Measurements from ENCODE around the gene KCTD16.

The KCTD16 gene

GRCh38 chr5:144192661-144193060, 22.0 kb downstream of the KCTD16 start:
- Histone ChIP-seq H3K23ac (ENCODE audit: low read length) (no peak overlapping the region), H2BK12ac (ENCODE audit: low read length) (no peak overlapping the region), H3K27ac (ENCODE audit: low read depth, low read length) (no peak overlapping the region), H2AK5ac (ENCODE audit: low read length) (no peak overlapping the region), H3K18ac (ENCODE audit: low read length) (no peak overlapping the region), H3K4me2 (ENCODE audit: low read length) (no peak overlapping the region), H3K79me2 (ENCODE audit: control insufficient read depth, insufficient read depth, low read length, poor library complexity) (no peaks in the 10 kb centered on the region), H3K9me3 (ENCODE audit: insufficient read depth, low read depth, low read length) (no peaks in the 10 kb centered on the region), H3K14ac (ENCODE audit: low read length) (no peak overlapping the region), H4K8ac (ENCODE audit: low read depth, low read length) (no peak overlapping the region), H3K79me1 (ENCODE audit: low read length) (no peaks in the 10 kb centered on the region), H3K9ac (ENCODE audit: low read length) (no peak overlapping the region), H4K12ac (ENCODE audit: low read depth, low read length) (no peak overlapping the region), H2BK120ac (ENCODE audit: insufficient read depth, low read length, poor library complexity) (no peak overlapping the region), H3K27me3 (ENCODE audit: insufficient read depth, low read length) (no peaks in the 10 kb centered on the region), H3K4ac (ENCODE audit: low read depth, low read length) (no peak overlapping the region), H2AFZ (ENCODE audit: insufficient read depth, low read length, poor library complexity) (no peak overlapping the region), H4K91ac (ENCODE audit: low read depth, low read length) (no peak overlapping the region), H3K4me1 (ENCODE audit: control insufficient read depth in 1 of 2, insufficient read depth in 2 of 2, low read length in 2 of 2) (no peaks in the 10 kb centered on the region), H3K4me3 (ENCODE audit: low read depth, low read length) (no peak overlapping the region), H3K36me3 (ENCODE audit: control insufficient read depth in 1 of 2, insufficient read depth in 2 of 2, low read length in 2 of 2) (no peaks in the 10 kb centered on the region), H2BK5ac (ENCODE audit: low read depth, low read length, poor library complexity) (no peak overlapping the region)
- DNase-seq: no peak

- Histone ChIP-seq H3K4me1 (ENCODE audit: control insufficient read depth in 1 of 2, insufficient read depth in 2 of 2, low read length in 2 of 2) (no peaks in the 10 kb centered on the region), H2AFZ (ENCODE audit: insufficient read depth, low read length, poor library complexity) (no peak overlapping the region), H3K27ac (ENCODE audit: low read depth, low read length) (no peak overlapping the region), H3K79me1 (ENCODE audit: low read length) (no peaks in the 10 kb centered on the region), H3K4ac (ENCODE audit: low read depth, low read length) (no peak overlapping the region), H3K27me3 (ENCODE audit: insufficient read depth, low read length) (no peaks in the 10 kb centered on the region), H3K9ac (ENCODE audit: low read length) (no peak overlapping the region), H2BK120ac (ENCODE audit: insufficient read depth, low read length, poor library complexity) (no peak overlapping the region), H3K4me2 (ENCODE audit: low read length) (no peak overlapping the region), H2BK5ac (ENCODE audit: low read depth, low read length, poor library complexity) (no peak overlapping the region), H3K9me3 (ENCODE audit: insufficient read depth, low read depth, low read length) (no peaks in the 10 kb centered on the region), H3K23ac (ENCODE audit: low read length) (no peak overlapping the region), H4K12ac (ENCODE audit: low read depth, low read length) (no peak overlapping the region), H4K91ac (ENCODE audit: low read depth, low read length) (no peak overlapping the region), H2BK12ac (ENCODE audit: low read length) (no peak overlapping the region), H3K79me2 (ENCODE audit: control insufficient read depth, insufficient read depth, low read length, poor library complexity) (no peaks in the 10 kb centered on the region), H3K18ac (ENCODE audit: low read length) (no peak overlapping the region), H3K4me3 (ENCODE audit: low read depth, low read length) (no peak overlapping the region), H3K36me3 (ENCODE audit: control insufficient read depth in 1 of 2, insufficient read depth in 2 of 2, low read length in 2 of 2) (no peaks in the 10 kb centered on the region), H4K8ac (ENCODE audit: low read depth, low read length) (no peak overlapping the region), H2AK5ac (ENCODE audit: low read length) (no peak overlapping the region), H3K14ac (ENCODE audit: low read length) (no peak overlapping the region)
- WGBS (ENCODE audit: extremely low coverage, insufficient coverage, insufficient read length): no CpG with 5 or more reads among the region's 2 CpGs
- DNase-seq: no peak
These were observed 23.5 kb downstream of the KCTD16 start for GRCh38 chr5:144194144-144194543.

DNA sequence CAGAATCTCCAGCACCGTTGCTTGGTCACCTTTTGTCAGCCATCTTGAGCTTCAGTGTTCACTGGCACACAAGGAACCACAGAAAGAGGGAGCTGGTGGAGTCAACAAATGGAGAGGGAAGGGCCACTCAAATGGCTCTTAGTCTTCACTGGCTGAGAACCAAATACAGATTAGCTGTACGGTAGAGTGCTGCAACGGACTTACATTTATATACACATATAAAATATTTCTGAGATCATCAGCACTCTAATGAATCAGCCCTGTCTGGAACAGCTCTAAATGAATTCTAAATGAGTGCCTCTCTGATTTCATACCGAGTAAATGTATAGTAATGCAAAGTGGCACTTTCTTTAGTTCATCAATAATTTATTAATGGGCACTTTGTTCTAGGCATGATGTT, 24.8 kb downstream of the KCTD16 start:
- no peaks in the 10 kb centered on the region for H3K9me3 ChIP-seq (ENCODE audit: insufficient read depth, low read depth, low read length)
- no peaks in the 10 kb centered on the region for H3K79me1 ChIP-seq (ENCODE audit: low read length)
- no peak overlapping the region for H3K18ac ChIP-seq (ENCODE audit: low read length)
- no peak overlapping the region for H3K9ac ChIP-seq (ENCODE audit: low read length)
- WGBS (ENCODE audit: extremely low coverage, insufficient coverage, insufficient read length): no CpG with 5 or more reads among the region's 4 CpGs
- H3K4me1 ChIP-seq (ENCODE audit: control insufficient read depth in 1 of 2, insufficient read depth in 2 of 2, low read length in 2 of 2): no peaks in the 10 kb centered on the region
- H2BK120ac ChIP-seq (ENCODE audit: insufficient read depth, low read length, poor library complexity): no peak overlapping the region
- no peak overlapping the region for H3K27ac ChIP-seq (ENCODE audit: low read depth, low read length)
- H4K8ac ChIP-seq (ENCODE audit: low read depth, low read length): no peak overlapping the region
- H3K4me2 ChIP-seq (ENCODE audit: low read length): no peak overlapping the region
- no peak overlapping the region for H2AFZ ChIP-seq (ENCODE audit: insufficient read depth, low read length, poor library complexity)
- H4K91ac ChIP-seq (ENCODE audit: low read depth, low read length): no peak overlapping the region
- no peak overlapping the region for H2AK5ac ChIP-seq (ENCODE audit: low read length)
- H3K14ac ChIP-seq (ENCODE audit: low read length): no peak overlapping the region
- peak overlapping the region; percentile 58 for H2BK12ac ChIP-seq (ENCODE audit: low read length)
- no peak overlapping the region for H3K4ac ChIP-seq (ENCODE audit: low read depth, low read length)
- no peak for DNase-seq
- H4K12ac ChIP-seq (ENCODE audit: low read depth, low read length): no peak overlapping the region
- H3K79me2 ChIP-seq (ENCODE audit: control insufficient read depth, insufficient read depth, low read length, poor library complexity): no peaks in the 10 kb centered on the region
- no peaks in the 10 kb centered on the region for H3K36me3 ChIP-seq (ENCODE audit: control insufficient read depth in 1 of 2, insufficient read depth in 2 of 2, low read length in 2 of 2)
- H2BK5ac ChIP-seq (ENCODE audit: low read depth, low read length, poor library complexity): no peak overlapping the region
- no peak overlapping the region for H3K23ac ChIP-seq (ENCODE audit: low read length)
- no peak overlapping the region for H3K4me3 ChIP-seq (ENCODE audit: low read depth, low read length)
- H3K27me3 ChIP-seq (ENCODE audit: insufficient read depth, low read length): no peaks in the 10 kb centered on the region

DNA sequence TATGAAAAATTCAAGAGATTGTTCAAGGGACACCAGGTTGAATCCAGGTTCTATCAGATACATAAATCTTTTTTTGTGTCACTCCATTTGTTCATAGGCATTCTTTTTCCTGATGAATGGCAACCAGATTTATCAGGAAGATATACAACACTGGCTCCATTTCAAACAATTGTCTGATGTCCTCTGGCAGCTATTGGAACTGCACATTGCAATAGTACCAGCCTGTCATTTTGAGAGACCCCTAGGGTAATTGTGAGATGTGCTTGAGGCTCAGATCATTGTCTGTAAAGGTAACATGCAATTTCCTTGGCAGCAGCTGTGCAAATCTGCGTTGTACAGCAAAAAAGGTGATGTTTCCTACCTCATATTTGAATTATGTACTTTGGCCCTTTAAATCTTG, 25.9 kb downstream of the KCTD16 start:
- H2AFZ ChIP-seq (ENCODE audit: insufficient read depth, low read length, poor library complexity): no peak overlapping the region
- H3K9ac ChIP-seq (ENCODE audit: low read length): no peak overlapping the region
- H2AK5ac ChIP-seq (ENCODE audit: low read length): no peak overlapping the region
- H2BK120ac ChIP-seq (ENCODE audit: insufficient read depth, low read length, poor library complexity): no peak overlapping the region
- no peak overlapping the region for H2BK12ac ChIP-seq (ENCODE audit: low read length)
- no peak overlapping the region for H3K23ac ChIP-seq (ENCODE audit: low read length)
- H3K79me2 ChIP-seq (ENCODE audit: control insufficient read depth, insufficient read depth, low read length, poor library complexity): no peaks in the 10 kb centered on the region
- no peak for DNase-seq
- H3K14ac ChIP-seq (ENCODE audit: low read length): no peak overlapping the region
- H3K9me3 ChIP-seq (ENCODE audit: insufficient read depth, low read depth, low read length): no peaks in the 10 kb centered on the region
- H4K12ac ChIP-seq (ENCODE audit: low read depth, low read length): no peak overlapping the region
- H4K91ac ChIP-seq (ENCODE audit: low read depth, low read length): no peak overlapping the region
- H3K4me2 ChIP-seq (ENCODE audit: low read length): no peak overlapping the region
- no peak overlapping the region for H2BK5ac ChIP-seq (ENCODE audit: low read depth, low read length, poor library complexity)
- H3K18ac ChIP-seq (ENCODE audit: low read length): no peak overlapping the region
- no peaks in the 10 kb centered on the region for H3K27me3 ChIP-seq (ENCODE audit: insufficient read depth, low read length)
- no peak overlapping the region for H3K4ac ChIP-seq (ENCODE audit: low read depth, low read length)
- H3K4me1 ChIP-seq (ENCODE audit: control insufficient read depth in 1 of 2, insufficient read depth in 2 of 2, low read length in 2 of 2): no peaks in the 10 kb centered on the region
- H3K79me1 ChIP-seq (ENCODE audit: low read length): no peaks in the 10 kb centered on the region
- no CpG with 5 or more reads among the region's 1 CpG for WGBS (ENCODE audit: extremely low coverage, insufficient coverage, insufficient read length)
- no peak overlapping the region for H4K8ac ChIP-seq (ENCODE audit: low read depth, low read length)
- no peaks in the 10 kb centered on the region for H3K36me3 ChIP-seq (ENCODE audit: control insufficient read depth in 1 of 2, insufficient read depth in 2 of 2, low read length in 2 of 2)
- no peak overlapping the region for H3K4me3 ChIP-seq (ENCODE audit: low read depth, low read length)
- no peak overlapping the region for H3K27ac ChIP-seq (ENCODE audit: low read depth, low read length)

GRCh38 chr5:144198386-144198785, 27.7 kb downstream of the KCTD16 start:
- Histone ChIP-seq H3K4ac (ENCODE audit: low read depth, low read length) (no peak overlapping the region), H4K8ac (ENCODE audit: low read depth, low read length) (no peak overlapping the region), H3K4me1 (ENCODE audit: control insufficient read depth in 1 of 2, insufficient read depth in 2 of 2, low read length in 2 of 2) (no peaks in the 10 kb centered on the region), H3K9me3 (ENCODE audit: insufficient read depth, low read depth, low read length) (no peaks in the 10 kb centered on the region), H3K4me3 (ENCODE audit: low read depth, low read length) (no peak overlapping the region), H3K27me3 (ENCODE audit: insufficient read depth, low read length) (no peaks in the 10 kb centered on the region), H2AK5ac (ENCODE audit: low read length) (no peak overlapping the region), H3K27ac (ENCODE audit: low read depth, low read length) (no peak overlapping the region), H3K79me2 (ENCODE audit: control insufficient read depth, insufficient read depth, low read length, poor library complexity) (no peaks in the 10 kb centered on the region), H2BK120ac (ENCODE audit: insufficient read depth, low read length, poor library complexity) (no peak overlapping the region), H3K14ac (ENCODE audit: low read length) (no peak overlapping the region), H3K18ac (ENCODE audit: low read length) (no peak overlapping the region), H3K36me3 (ENCODE audit: control insufficient read depth in 1 of 2, insufficient read depth in 2 of 2, low read length in 2 of 2) (no peaks in the 10 kb centered on the region), H4K12ac (ENCODE audit: low read depth, low read length) (no peak overlapping the region), H4K91ac (ENCODE audit: low read depth, low read length) (no peak overlapping the region), H2BK12ac (ENCODE audit: low read length) (no peak overlapping the region), H2AFZ (ENCODE audit: insufficient read depth, low read length, poor library complexity) (no peak overlapping the region), H3K23ac (ENCODE audit: low read length) (no peak overlapping the region), H3K4me2 (ENCODE audit: low read length) (no peak overlapping the region), H3K79me1 (ENCODE audit: low read length) (no peaks in the 10 kb centered on the region), H2BK5ac (ENCODE audit: low read depth, low read length, poor library complexity) (no peak overlapping the region), H3K9ac (ENCODE audit: low read length) (no peak overlapping the region)
- no CpG with 5 or more reads among the region's 3 CpGs for WGBS (ENCODE audit: extremely low coverage, insufficient coverage, insufficient read length)
- DNase-seq: no peak

Data from trophoblast cell (in vitro differentiated cells and primary cell).